ENCODE data around the gene PRKD2. TPM values are rescaled to one million over a fixed set of nuclear protein-coding genes. Genes with fewer than 3 reads are reported as not detected.
A peak's percentile ranks its signal among the peaks of the same experiment; 100 is the strongest.
"Not testable (repeated sequence)": the region's sequence is repeated elsewhere in the genome, so short reads cannot be mapped to it uniquely, and the experiment has no call there.

Gene PRKD2
- total RNA-seq, 1 experiment from 2014 or later = 4.2 TPM

- no peak for DNase-seq (ENCODE audit: extremely low read depth, low read depth)
Observed at GRCh38 chr19:46637224-46637623, 79.7 kb downstream of the PRKD2 start.

DNA sequence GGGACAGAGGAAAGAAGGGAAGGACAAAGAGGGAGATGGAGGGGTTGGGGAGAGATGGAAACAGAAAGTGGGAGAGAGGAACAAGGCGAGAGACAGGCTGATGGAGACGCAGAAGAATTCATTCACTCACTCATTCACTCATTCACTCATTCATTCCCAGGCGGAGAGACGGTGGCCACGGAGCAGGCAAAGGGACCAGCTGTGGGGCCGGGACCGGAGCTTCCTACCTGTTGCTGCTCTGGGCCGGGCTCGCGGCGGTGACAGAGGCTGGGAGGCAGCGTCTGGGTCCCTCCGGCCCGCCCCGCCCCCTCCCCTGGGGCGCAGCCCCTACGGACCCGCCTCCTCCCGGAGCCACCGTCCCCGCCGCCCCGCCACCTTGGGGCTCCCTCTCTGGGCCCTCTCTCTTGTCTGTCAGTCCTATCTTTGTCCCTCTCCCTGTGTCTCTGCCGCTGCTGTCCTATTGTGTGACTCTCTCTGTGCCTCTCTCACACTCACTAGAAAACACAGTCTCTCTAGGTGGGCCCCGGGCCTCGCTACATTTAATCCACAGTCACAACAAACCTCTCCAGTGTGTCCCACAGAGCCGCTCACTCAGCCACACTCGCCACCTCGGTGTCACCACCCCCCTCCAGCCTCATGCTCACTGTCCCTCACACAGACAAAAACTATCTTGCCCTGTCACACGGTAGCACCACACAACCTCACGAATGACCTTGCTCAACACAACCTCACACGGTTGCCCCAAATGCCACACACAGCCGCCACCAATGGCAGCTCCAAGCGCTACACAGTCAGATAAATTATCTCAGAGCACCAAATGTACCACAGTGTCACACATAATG lies 80.8 kb downstream of the PRKD2 start, which contains the start of gene GNG8:
GNG8 (minus strand) TSS at position 283 of the 842 bp plus-strand sequence. CDS start 1,520 bp downstream, outside the sequence.
- DNase-seq (ENCODE audit: extremely low read depth, low read depth) = no peak

DNA sequence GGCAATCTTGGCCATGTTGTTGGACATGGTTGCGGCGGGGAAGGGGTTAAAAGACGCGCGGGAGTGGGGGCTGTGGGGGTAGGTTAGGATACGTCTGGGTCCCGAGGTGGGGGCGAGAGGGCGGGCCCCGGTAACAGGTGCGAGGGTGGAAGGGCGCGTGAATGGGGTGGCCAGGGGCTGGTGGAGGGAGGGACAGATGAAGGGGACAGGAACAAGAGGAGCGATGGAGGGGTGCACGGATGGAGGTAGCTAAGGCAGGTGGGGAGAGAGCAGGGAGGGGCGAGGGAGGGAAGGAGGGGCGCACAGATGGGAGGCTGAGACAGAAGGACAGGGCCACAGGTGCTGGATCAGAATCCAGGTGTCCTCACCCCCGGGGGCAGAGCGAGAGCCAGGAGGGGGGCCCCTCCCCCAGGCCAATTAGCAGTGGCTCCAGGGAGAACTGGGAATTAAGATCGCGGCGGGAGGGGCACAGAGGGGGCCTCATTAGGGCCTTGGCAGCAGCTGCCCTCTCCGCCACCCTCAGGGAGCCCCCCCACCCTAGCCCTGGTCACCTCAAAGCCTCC lies 82.2 kb downstream of the PRKD2 start:
- no peak for DNase-seq (ENCODE audit: extremely low read depth, low read depth)

GRCh38 chr19:46634045-46634655 lies 82.8 kb downstream of the PRKD2 start:
- peak; percentile 85 for DNase-seq (ENCODE audit: extremely low read depth, low read depth)

DNA sequence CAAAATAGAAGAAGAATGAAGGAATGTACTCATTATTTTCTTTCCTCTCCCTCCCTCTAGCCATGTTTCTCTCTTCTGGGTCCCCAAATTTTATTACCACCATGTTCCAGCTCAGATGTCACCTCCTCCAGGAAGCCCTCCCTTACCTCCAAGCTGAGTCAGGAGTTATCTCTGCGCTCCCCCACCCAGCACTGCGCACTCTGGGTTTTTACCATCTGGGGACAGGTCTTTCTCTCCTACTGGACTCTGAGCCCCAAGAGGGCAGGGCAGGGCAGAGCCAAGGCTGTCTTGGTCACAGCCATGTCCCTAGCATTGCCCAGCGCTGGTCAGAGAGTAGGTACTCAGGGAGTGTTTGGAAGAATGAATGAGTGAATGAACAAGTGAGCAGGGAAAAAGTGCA lies 83.8 kb downstream of the PRKD2 start:
- DNase-seq (ENCODE audit: extremely low read depth, low read depth) = no peak

DNA sequence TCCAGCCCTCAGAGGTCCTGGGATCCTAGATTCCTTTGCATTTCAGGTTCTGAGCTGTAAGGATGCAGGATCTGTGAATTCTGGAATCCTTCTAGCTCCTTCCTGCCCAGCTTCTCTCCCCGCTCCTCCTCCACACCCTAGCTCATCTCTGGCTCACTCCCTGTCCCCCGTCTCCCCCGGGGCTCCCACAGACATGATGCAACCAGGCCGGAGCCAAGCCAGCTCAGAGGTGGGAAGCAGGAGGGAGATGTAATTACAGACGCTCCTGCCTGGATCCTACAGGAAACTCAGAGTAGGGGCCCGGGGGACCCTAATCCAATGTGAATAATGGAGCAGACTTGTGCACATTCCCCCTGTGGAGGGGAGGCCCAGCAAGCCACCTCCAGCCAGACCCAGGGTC lies 85.4 kb downstream of the PRKD2 start:
- no peak for DNase-seq (ENCODE audit: extremely low read depth, low read depth)

DNA sequence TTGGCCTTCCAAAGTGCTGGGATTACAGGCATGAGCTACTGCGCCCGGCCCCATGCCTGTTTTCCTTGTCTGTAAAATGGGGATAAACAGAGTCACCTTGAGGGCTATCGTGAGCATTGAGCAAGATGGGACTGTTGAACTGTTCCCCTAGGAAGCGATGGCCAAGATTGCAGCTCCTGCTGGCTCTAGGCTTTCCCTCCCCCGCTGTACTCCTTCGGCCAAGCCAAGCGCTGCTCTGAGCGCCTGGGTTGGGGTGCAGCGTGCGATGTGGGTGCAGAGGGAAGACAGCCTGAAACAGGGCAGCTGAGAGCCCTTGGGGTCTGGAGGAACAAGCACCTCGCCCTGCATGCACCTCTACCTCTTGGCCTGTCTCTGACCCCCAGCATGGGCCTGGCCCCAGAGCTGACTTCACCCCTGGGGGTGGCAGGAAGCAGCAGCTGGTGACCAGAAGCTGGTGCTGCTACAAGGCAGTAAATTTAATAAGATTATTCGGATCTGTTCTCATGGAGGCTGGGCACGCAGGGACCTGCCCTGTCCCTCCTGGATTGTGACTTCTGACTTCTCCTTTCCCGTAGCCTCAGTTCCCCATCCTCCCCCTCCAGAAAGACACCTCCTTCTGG lies 86.2 kb downstream of the PRKD2 start:
- no peak for DNase-seq (ENCODE audit: extremely low read depth, low read depth)

GRCh38 chr19:46629546-46630025 lies 87.3 kb downstream of the PRKD2 start:
- no peak for DNase-seq (ENCODE audit: extremely low read depth, low read depth)

DNA sequence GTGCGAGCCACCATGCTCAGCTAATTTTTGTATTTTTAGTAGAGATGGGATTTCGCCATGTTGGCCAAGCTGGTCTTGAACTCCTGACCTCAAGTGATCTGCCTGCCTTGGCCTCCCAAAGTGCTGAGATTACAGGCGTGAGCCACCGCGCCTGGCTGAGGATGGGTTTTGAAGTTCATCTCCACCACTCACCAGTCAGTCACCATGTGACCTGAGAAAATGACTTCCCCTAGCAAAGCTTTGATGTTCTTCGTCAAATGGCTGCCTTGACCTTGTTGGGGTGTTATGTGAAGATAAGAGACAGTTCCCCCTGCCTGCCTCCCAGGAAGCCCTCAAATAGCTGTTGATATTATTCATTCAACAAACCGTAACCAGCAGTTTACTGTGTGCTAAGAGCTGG lies 87.9 kb downstream of the PRKD2 start:
- DNase-seq (ENCODE audit: extremely low read depth, low read depth) = not testable (repeated sequence)

GRCh38 chr19:46626446-46626845 lies 90.5 kb downstream of the PRKD2 start:
- no peak for DNase-seq (ENCODE audit: extremely low read depth, low read depth)

- DNase-seq (ENCODE audit: extremely low read depth, low read depth) = no peak
Observed at GRCh38 chr19:46625731-46626130, 91.2 kb downstream of the PRKD2 start.

GRCh38 chr19:46624958-46625661 lies 91.8 kb downstream of the PRKD2 start, which contains the start of gene PTGIR:
TSS of gene PTGIR (minus strand) at chr19:46625089. CDS start at chr19:46624225, 864 bp downstream.
- no peak for DNase-seq (ENCODE audit: extremely low read depth, low read depth)

Small RNA genes lying within 50 kb of the gene (small RNA-seq; reads per million reads assigned to genes)
- gene MIR320E (0 to 0.06 reads per million in 2 experiments), gene RF00019 (0 reads per million in 2 experiments), gene RN7SL364P (0.56 to 11.8 reads per million in 2 experiments)

Other genes starting within 250 kb of the PRKD2 start
- not detected in 2 replicates for gene PNMA8A, start 245.6 kb downstream of the PRKD2 start, total RNA-seq (2014; rRNA removed; shearing (Covaris generic))
- not detected in 2 replicates for gene PNMA8B, start 221.2 kb downstream of the PRKD2 start, total RNA-seq (2014; rRNA removed; shearing (Covaris generic))
- 47.1 and 53.8 TPM in 2 replicates for gene CALM3, start 115.8 kb downstream of the PRKD2 start, total RNA-seq (2014; rRNA removed; shearing (Covaris generic))
- gene PTGIR, start 92.0 kb downstream of the PRKD2 start, total RNA-seq (2014; rRNA removed; shearing (Covaris generic)) = not detected in 2 replicates
- not detected in 2 replicates for gene GNG8, start 80.9 kb downstream of the PRKD2 start, total RNA-seq (2014; rRNA removed; shearing (Covaris generic))
- not detected in 2 replicates for gene DACT3, start 55.9 kb downstream of the PRKD2 start, total RNA-seq (2014; rRNA removed; shearing (Covaris generic))
- 8.5 TPM in 2 replicates for gene FKRP, start 28.9 kb upstream of the PRKD2 start, total RNA-seq (2014; rRNA removed; shearing (Covaris generic))
- 59.2 and 73.9 TPM in 2 replicates for gene STRN4, start 29.3 kb upstream of the PRKD2 start, total RNA-seq (2014; rRNA removed; shearing (Covaris generic))
- gene SLC1A5, start 71.5 kb upstream of the PRKD2 start, total RNA-seq (2014; rRNA removed; shearing (Covaris generic)) = 253 and 259 TPM in 2 replicates
- 110 and 111 TPM in 2 replicates for gene AP2S1, start 133.7 kb upstream of the PRKD2 start, total RNA-seq (2014; rRNA removed; shearing (Covaris generic))
- gene ARHGAP35, start 143.9 kb upstream of the PRKD2 start, total RNA-seq (2014; rRNA removed; shearing (Covaris generic)) = 16.5 and 18.2 TPM in 2 replicates

All from NCI-H460 (cell line).